ENCODE measurements around the gene CFAP157.

Gene CFAP157

DNA sequence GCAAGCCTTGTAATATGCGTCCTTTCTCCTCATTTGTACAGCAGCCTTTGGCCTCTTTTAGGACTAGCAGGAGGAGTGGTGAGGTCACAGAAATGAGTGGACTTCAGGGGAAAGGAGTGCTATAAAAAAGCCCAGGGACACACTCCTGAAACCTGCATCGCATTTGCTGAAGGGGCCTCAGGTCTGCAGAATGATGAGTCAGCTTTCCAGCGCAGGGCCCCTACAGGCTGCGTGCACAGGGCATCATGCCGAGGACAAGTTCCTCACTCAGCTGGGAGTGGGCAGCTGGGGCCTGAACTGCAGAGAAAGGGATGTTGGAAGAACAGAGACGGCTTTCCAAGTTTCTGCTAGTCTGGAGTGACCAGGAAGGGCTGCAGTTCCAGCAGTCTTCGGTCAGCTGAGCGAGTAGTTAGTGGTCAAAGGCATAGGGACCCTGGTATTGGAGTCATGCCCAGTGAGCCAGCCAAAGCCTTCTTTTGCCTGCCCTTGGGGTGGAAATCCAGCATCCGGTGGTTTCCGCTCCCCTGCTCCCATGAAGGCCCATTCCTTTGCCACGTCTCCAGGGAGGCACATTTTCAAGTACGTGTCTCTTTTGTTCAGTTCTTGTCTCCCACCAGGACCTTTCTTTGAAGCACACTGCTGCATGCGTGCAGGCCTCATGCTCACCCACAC lies 17.3 kb upstream of the CFAP157 start:
- no peak for DNase-seq
- in situ Hi-C loops (cut with HindIII; ENCODE audit: low pct_ligation_motif_present, low pct_unique_long_range_greater_than_20kb, low sequenced_read_pairs) = no loop called here

DNA sequence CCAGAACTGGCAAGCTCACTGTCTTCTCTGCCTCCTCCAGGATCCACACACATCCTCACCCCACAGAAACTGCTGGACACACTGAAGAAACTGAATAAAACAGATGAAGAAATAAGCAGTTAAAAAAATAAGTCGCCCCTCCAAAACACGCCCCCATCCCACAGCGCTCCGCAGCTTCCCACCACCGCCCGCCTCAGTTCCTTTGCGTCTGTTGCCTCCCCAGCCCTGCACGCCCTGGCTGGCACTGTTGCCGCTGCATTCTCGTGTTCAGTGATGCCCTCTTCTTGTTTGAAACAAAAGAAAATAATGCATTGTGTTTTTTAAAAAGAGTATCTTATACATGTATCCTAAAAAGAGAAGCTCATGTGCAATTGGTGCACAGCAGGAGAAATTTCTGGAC lies 16.1 kb upstream of the CFAP157 start:
- in situ Hi-C loops (cut with HindIII; ENCODE audit: low pct_ligation_motif_present, low pct_unique_long_range_greater_than_20kb, low sequenced_read_pairs) = no loop called here
- DNase-seq = no peak

GRCh38 chr9:127692071-127692470 lies 14.7 kb upstream of the CFAP157 start:
- in situ Hi-C loops (cut with HindIII; ENCODE audit: low pct_ligation_motif_present, low pct_unique_long_range_greater_than_20kb, low sequenced_read_pairs) = no loop called here
- no peak for DNase-seq

DNA sequence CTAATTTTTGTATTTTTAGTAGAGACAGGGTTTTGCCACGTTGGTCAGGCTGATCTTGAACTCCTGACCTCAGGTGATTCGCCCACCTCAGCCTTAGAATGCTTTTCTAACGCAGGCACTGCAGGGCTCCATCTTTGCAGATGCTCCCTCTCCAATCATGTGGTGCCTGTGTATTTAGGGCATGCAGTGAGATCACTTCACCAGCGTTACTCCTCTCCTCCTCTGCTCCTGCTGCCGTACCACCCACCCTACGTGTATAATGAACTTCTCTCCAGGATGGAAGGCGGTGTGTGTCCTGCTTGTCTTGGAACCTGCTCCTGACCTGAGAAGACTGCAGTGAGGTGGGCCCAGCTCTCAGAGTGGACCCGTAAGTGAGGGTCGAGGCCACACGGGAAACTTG lies 13.6 kb upstream of the CFAP157 start:
- in situ Hi-C loops (cut with HindIII; ENCODE audit: low pct_ligation_motif_present, low pct_unique_long_range_greater_than_20kb, low sequenced_read_pairs) = no loop called here
- no peak for DNase-seq

GRCh38 chr9:127693697-127694096 lies 13.1 kb upstream of the CFAP157 start:
- no peak for DNase-seq
- in situ Hi-C loops (cut with HindIII; ENCODE audit: low pct_ligation_motif_present, low pct_unique_long_range_greater_than_20kb, low sequenced_read_pairs) = no loop called here

GRCh38 chr9:127694890-127695720 lies 11.7 kb upstream of the CFAP157 start:
- DNase-seq = no peak
- in situ Hi-C loops (cut with HindIII; ENCODE audit: low pct_ligation_motif_present, low pct_unique_long_range_greater_than_20kb, low sequenced_read_pairs) = no loop called here

- no peak for DNase-seq
- in situ Hi-C loops (cut with HindIII; ENCODE audit: low pct_ligation_motif_present, low pct_unique_long_range_greater_than_20kb, low sequenced_read_pairs) = no loop called here
Observed at GRCh38 chr9:127697575-127697974, 9.2 kb upstream of the CFAP157 start.

- in situ Hi-C loops (cut with HindIII; ENCODE audit: low pct_ligation_motif_present, low pct_unique_long_range_greater_than_20kb, low sequenced_read_pairs) = no loop called here
Observed at GRCh38 chr9:127698386-127698785, 8.4 kb upstream of the CFAP157 start.

DNA sequence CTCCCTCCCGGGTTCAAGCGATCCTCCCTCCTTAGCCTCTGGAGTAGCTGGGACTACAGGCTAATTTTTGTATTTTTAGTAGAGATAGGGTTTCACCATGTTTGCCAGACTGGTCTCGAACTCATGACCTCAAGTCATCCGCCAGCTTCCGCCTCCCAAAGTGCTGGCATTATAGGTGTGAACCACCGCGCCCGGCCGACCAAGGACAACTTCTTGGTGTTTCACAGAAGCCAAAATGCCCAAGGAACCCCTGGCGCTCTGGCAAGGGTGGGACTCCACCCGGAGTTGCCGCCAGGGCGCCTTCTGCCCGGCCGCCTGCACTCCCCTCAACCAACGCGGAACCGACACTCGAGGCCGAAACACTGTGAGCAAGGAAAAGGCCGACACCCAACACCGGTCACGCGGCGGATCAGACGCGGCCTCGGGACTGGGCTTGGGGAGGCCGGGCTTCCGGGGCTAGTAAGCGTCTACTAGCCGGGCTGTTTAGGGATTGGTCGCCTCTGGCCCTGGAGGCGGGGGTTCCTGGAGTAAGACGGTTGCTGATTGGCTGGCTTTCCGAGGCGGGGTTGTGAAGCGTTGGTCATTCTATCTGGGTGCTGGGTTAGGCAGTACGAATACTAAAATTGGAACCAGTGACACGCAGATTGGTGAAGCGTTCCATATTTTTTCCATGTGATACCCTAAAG lies 7.7 kb upstream of the CFAP157 start:
- peak; percentile 50 for DNase-seq
- in situ Hi-C loops (cut with HindIII; ENCODE audit: low pct_ligation_motif_present, low pct_unique_long_range_greater_than_20kb, low sequenced_read_pairs) = no loop called here

More at GRCh38 chr9:127698386-127698785, 8.4 kb upstream of the CFAP157 start:
- DNase-seq = no peak

- DNase-seq = no peak
- in situ Hi-C loops (cut with HindIII; ENCODE audit: low pct_ligation_motif_present, low pct_unique_long_range_greater_than_20kb, low sequenced_read_pairs) = no loop called here
Observed at GRCh38 chr9:127700140-127700539, 6.6 kb upstream of the CFAP157 start.

- DNase-seq = no peak
- in situ Hi-C loops (cut with HindIII; ENCODE audit: low pct_ligation_motif_present, low pct_unique_long_range_greater_than_20kb, low sequenced_read_pairs) = no loop called here
Observed at GRCh38 chr9:127700594-127701255, 6.1 kb upstream of the CFAP157 start.

- DNase-seq = no peak
- in situ Hi-C loops (cut with HindIII; ENCODE audit: low pct_ligation_motif_present, low pct_unique_long_range_greater_than_20kb, low sequenced_read_pairs) = no loop called here
Observed at GRCh38 chr9:127703289-127703946, 3.4 kb upstream of the CFAP157 start.

DNA sequence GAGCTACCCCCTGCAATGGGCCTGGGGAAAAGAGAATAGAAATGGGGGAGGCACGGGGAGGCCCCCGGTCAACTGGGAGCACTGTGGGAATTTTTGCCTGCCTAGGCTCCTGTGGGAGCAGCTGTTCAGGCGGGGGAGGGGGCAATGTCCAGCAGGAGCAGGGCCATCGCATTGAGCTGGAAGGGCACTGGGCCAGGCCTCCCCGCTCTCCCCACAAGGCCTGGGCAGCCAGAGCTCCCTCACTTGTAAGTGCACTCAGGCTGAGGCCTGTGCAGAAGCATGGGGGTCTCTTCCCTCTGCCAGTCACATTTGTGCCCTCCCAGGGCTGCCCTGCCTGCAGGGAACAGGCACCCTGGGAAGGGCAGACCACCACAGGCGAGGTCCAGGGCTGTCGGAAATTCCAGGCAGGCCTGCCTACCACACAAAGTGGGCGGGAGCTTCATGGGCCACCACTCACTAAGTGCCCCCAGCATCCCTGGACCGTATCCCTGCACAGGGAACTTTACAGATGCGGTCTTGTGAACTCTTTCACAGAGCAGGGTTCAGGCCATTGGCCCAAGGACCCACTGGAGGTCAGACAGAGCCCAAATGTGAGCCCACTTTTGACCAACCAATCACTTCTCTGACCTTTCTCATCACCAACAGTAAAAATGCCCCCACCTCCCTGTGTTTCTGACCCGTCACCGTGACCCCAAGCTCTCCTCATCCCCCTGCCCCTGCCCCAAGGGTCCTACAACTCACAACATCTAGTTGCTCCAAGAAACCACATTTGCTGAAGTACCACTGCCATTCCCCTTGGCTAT lies 1.0 kb upstream of the CFAP157 start:
- in situ Hi-C loops (cut with HindIII; ENCODE audit: low pct_ligation_motif_present, low pct_unique_long_range_greater_than_20kb, low sequenced_read_pairs) = no loop called here
- no peak for DNase-seq

GRCh38 chr9:127707766-127708165 lies 978 bp downstream of the CFAP157 start:
- DNase-seq = no peak
- in situ Hi-C loops (cut with HindIII; ENCODE audit: low pct_ligation_motif_present, low pct_unique_long_range_greater_than_20kb, low sequenced_read_pairs) = no loop called here

- in situ Hi-C loops (cut with HindIII; ENCODE audit: low pct_ligation_motif_present, low pct_unique_long_range_greater_than_20kb, low sequenced_read_pairs) = no loop called here
- DNase-seq = no peak
Observed at GRCh38 chr9:127708952-127709587, 2.3 kb downstream of the CFAP157 start.

- in situ Hi-C loops (cut with HindIII; ENCODE audit: low pct_ligation_motif_present, low pct_unique_long_range_greater_than_20kb, low sequenced_read_pairs) = no loop called here
Observed at GRCh38 chr9:127710204-127710783, 3.5 kb downstream of the CFAP157 start.

DNA sequence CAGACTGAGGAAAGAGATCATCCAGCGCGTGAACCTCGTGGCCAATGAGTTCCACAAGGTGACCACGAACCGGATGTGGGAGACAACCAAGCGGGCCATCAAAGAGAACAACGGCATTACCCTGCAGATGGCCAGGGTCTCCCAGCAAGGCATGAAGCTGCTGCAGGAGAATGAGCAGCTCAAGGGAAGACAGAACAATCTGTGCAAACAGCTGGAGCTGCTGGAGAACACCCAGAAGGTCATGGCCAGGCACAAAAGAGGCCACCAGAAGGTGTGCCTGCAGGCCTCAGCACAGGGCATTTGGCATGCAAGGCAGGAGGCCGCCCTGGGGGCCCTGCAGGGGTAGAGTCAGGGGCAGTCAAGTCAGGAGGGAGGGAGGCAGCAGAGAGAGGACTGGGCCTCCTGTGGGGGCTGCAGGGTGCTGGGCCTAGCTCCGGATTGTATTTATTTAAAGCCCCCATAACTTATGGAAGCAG lies 4.5 kb downstream of the CFAP157 start:
- DNase-seq = no peak
- in situ Hi-C loops (cut with HindIII; ENCODE audit: low pct_ligation_motif_present, low pct_unique_long_range_greater_than_20kb, low sequenced_read_pairs) = no loop called here

More at GRCh38 chr9:127710204-127710783, 3.5 kb downstream of the CFAP157 start:
- DNase-seq = no peak

Data from ACHN (cell line).